ENCODE data around the gene ZSWIM2.
"Not testable (repeated sequence)": the region's sequence is repeated elsewhere in the genome, so short reads cannot be mapped to it uniquely, and the experiment has no call there.

Gene ZSWIM2

GRCh38 chr2:186848873-186849578 lies at the start of gene ZSWIM2:
TSS of gene ZSWIM2 (minus strand) at chr2:186849170. CDS start at chr2:186849130, 40 bp downstream.
- intact Hi-C loops (cut with DNase I), result loop anchor here (10.0 kb wide), 1 partner anchor 154 kb away; the partner anchor contains the start of gene FAM171B
- DNase-seq, result peak; percentile 51 to 98 (median 82)

- intact Hi-C loops (cut with DNase I); DNase-seq: not testable (repeated sequence)
Measured at GRCh38 chr2:186896220-186896619, 47.2 kb upstream of the ZSWIM2 start.

GRCh38 chr2:186895451-186895850 lies 46.5 kb upstream of the ZSWIM2 start:
- DNase-seq, result no peak
- intact Hi-C loops (cut with DNase I), result no loop called here

- intact Hi-C loops (cut with DNase I), result no loop called here
- no peak for DNase-seq
Measured at GRCh38 chr2:186894478-186894877, 45.5 kb upstream of the ZSWIM2 start.

GRCh38 chr2:186892821-186893220 lies 43.9 kb upstream of the ZSWIM2 start:
- DNase-seq, result no peak
- intact Hi-C loops (cut with DNase I), result no loop called here

GRCh38 chr2:186891185-186891621 lies 42.2 kb upstream of the ZSWIM2 start:
- no peak for DNase-seq
- intact Hi-C loops (cut with DNase I), result no loop called here

- intact Hi-C loops (cut with DNase I), result no loop called here
- no peak for DNase-seq
Measured at GRCh38 chr2:186889101-186889879, 40.3 kb upstream of the ZSWIM2 start.

GRCh38 chr2:186887107-186888090 lies 38.4 kb upstream of the ZSWIM2 start:
- intact Hi-C loops (cut with DNase I), result no loop called here

GRCh38 chr2:186884587-186884986 lies 35.6 kb upstream of the ZSWIM2 start:
- intact Hi-C loops (cut with DNase I), result no loop called here
- DNase-seq, result no peak

More at GRCh38 chr2:186887107-186888090, 38.4 kb upstream of the ZSWIM2 start:
- no peak for DNase-seq

GRCh38 chr2:186883666-186884065 lies 34.7 kb upstream of the ZSWIM2 start:
- intact Hi-C loops (cut with DNase I), result no loop called here
- DNase-seq, result no peak

GRCh38 chr2:186882511-186883071 lies 33.6 kb upstream of the ZSWIM2 start:
- DNase-seq, result no peak

GRCh38 chr2:186881660-186882059 lies 32.7 kb upstream of the ZSWIM2 start:
- intact Hi-C loops (cut with DNase I), result no loop called here
- DNase-seq, result no peak

More at GRCh38 chr2:186882511-186883071, 33.6 kb upstream of the ZSWIM2 start:
- intact Hi-C loops (cut with DNase I), result no loop called here

- no peak for DNase-seq
- intact Hi-C loops (cut with DNase I), result no loop called here
Measured at GRCh38 chr2:186879312-186879711, 30.3 kb upstream of the ZSWIM2 start.

- no peak for DNase-seq
- intact Hi-C loops (cut with DNase I), result no loop called here
Measured at GRCh38 chr2:186874713-186875112, 25.7 kb upstream of the ZSWIM2 start.

GRCh38 chr2:186871881-186872280 lies 22.9 kb upstream of the ZSWIM2 start:
- intact Hi-C loops (cut with DNase I), result no loop called here
- DNase-seq, result no peak

GRCh38 chr2:186868344-186868743 lies 19.4 kb upstream of the ZSWIM2 start:
- intact Hi-C loops (cut with DNase I), result no loop called here
- DNase-seq, result no peak

GRCh38 chr2:186862869-186863709 lies 14.1 kb upstream of the ZSWIM2 start:
- intact Hi-C loops (cut with DNase I), result loop anchor here (1.0 kb wide), 1 partner anchor 590 kb away; no protein-coding TSS in a partner anchor
- no peak for DNase-seq

- intact Hi-C loops (cut with DNase I), result no loop called here
- no peak for DNase-seq
Measured at GRCh38 chr2:186855216-186855615, 6.2 kb upstream of the ZSWIM2 start.

GRCh38 chr2:186853951-186854350 lies 5.0 kb upstream of the ZSWIM2 start:
- no peak for DNase-seq
- intact Hi-C loops (cut with DNase I), result no loop called here

All from posterior cingulate gyrus (tissue), 11 donors.